HG03565 (cell line): Measurements from ENCODE around the gene CAMK4.
"Not testable (repeated sequence)": the region's sequence is repeated elsewhere in the genome, so short reads cannot be mapped to it uniquely, and the experiment has no call there.

Source experiments
- ATAC-seq: cut with Tn5 transposase; IDR thresholded peaks from one replicate; pipeline ENCODE4 v1.9.1; 2021; ENCODE audit warnings: mild to moderate bottlenecking, moderate library complexity; ENCODE audit not compliant: unreplicated experiment

Gene CAMK4

GRCh38 chr5:111308951-111309350 lies 84.8 kb downstream of the CAMK4 start:
- no peak for ATAC-seq

- ATAC-seq: no peak
These were observed 85.2 kb downstream of the CAMK4 start for GRCh38 chr5:111309384-111309783.

DNA sequence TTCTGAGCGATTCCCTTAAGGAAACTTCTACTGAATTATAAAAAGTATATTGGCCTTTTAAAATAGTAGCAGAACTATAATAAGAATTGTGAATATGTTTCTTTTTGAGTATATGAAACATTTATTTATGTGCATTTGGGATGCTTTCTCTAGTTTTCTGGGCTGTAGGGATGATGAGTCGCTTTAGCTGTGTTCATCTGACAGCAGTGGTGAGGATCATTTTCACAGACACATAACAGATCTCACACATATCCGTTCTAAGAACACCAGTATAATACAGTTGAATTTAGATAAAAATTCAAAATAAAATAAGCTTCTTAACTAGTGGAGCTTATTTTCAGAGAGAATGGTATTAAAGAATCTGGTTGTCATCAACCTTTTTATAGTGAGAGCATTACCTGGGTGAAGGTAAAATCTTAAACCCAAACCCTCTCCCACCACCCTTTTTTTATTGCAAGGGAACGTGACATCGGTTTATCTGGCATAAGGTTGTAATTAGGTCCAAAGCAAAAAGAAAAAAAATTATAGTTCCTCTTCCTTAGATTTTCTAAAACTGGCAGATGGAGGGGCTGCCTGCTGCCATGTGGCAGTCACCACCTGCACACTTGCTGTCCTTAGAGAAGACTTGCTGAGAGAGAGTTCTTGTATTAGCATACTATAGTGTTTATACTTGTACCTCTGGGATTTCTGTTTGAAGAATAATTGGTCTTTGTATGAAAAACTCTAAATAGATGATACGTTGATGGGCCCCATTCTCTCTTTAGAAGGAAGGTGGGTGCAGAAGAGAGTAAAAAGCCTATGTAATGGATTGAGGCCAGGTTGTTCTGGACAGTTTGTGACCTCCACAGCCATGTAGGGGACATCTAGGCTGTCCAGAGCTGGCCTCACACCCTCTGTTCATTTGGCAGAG lies 86.8 kb downstream of the CAMK4 start:
- no peak for ATAC-seq

GRCh38 chr5:111311666-111312065 lies 87.5 kb downstream of the CAMK4 start:
- no peak for ATAC-seq

- ATAC-seq: peak; percentile 76
These were observed 89.0 kb downstream of the CAMK4 start for GRCh38 chr5:111313017-111313724.

DNA sequence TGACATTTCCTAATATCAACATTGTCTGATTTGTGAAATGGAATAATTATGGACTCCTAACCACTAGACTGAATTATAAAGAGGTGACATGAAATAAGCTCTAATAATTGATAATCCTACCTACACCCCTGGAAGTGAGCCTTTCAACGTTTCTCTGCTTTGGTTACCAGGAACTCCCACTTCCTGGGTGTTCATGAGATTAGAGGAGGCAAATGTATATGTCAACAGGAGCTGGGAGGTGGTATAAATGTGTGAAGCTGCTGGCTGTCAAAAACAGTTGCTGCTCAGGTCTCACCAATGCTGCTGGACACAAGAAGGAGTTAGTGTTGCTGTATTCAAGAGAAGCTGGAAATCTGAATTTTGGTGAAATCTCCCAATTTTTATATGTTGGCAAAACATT lies 96.8 kb downstream of the CAMK4 start:
- no peak for ATAC-seq

GRCh38 chr5:111321376-111321775 lies 97.2 kb downstream of the CAMK4 start:
- ATAC-seq: no peak

DNA sequence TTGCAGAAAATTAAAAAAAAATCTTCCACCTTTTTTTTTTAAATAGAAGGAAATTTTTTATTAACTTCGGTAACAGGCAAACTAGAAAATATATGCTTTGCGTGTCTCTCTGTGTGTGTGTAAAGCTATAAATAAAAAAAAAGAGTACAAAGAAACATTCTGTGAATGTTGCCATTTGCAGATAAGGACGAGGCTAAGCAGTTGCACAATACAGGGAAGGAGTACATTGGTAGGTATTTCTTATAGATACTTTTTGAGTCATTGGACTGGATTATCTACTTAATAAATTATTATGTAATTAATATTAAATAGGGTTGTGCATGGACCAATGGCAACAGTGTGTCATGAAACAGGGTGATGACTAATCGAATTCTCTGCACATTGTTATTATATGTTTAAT lies 102.4 kb downstream of the CAMK4 start:
- no peak for ATAC-seq

GRCh38 chr5:111337133-111337532 lies 112.9 kb downstream of the CAMK4 start:
- ATAC-seq: no peak

- ATAC-seq: peak; percentile 65
These were observed 113.5 kb downstream of the CAMK4 start for GRCh38 chr5:111337688-111338087.

GRCh38 chr5:111345731-111346130 lies 121.5 kb downstream of the CAMK4 start:
- ATAC-seq: no peak

GRCh38 chr5:111347021-111347420 lies 122.8 kb downstream of the CAMK4 start:
- no peak for ATAC-seq

DNA sequence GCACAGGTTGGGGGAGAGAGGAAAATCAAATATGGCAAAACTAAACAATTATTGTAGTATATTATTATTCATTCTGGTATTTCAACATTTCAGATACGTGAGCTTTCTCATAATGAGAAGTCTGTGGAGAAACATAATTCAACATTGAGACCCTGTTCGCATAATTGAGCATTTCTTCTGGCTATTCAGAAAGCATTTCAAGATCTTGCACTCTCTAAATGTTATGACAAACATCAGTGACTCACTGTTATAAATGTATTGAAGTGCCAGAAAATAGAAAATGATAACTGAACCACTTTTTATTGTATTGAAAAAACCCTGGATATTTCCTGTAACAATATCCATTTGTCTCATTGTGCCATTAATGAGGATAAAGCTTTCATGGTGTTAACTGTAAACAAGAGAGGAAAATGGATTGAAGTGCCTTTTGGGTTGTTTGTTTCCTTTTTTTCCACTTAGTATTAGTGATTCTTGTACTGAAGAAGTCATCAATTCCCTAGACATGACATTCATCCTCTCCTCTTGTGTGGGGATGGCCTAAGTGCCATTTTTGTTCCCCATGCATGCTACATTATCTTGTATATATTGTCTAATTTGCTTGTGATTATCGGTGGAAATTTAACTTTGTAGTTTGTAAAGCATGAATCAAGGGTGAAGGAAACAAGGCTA lies 124.6 kb downstream of the CAMK4 start:
- no peak for ATAC-seq

- ATAC-seq: no peak
These were observed 125.2 kb downstream of the CAMK4 start for GRCh38 chr5:111349429-111349828.

DNA sequence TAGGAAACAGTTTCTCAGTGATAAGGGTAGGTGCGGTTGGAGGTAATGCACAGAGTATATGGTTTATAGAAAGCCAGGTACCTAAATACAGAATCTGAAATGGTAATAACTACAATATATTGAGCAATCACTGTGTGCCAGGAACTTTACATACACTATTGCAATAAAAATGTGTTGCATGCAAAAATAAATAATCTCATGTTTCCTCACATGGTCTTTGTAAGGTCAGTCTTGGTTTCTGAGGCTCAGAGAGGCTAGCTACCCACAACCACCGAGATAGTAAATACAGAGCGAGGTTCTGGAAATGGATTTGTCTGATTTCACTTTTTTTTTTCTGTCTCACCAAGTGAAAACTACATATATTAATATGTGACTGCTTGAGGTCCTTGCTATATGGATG lies 128.9 kb downstream of the CAMK4 start:
- no peak for ATAC-seq

- ATAC-seq: not testable (repeated sequence)
These were observed 134.5 kb downstream of the CAMK4 start for GRCh38 chr5:111358726-111359125.

- ATAC-seq: no peak
These were observed 136.0 kb downstream of the CAMK4 start for GRCh38 chr5:111360173-111360572.

GRCh38 chr5:111364992-111365391 lies 140.8 kb downstream of the CAMK4 start:
- ATAC-seq: no peak

- no peak for ATAC-seq
These were observed 142.2 kb downstream of the CAMK4 start for GRCh38 chr5:111366388-111366787.

DNA sequence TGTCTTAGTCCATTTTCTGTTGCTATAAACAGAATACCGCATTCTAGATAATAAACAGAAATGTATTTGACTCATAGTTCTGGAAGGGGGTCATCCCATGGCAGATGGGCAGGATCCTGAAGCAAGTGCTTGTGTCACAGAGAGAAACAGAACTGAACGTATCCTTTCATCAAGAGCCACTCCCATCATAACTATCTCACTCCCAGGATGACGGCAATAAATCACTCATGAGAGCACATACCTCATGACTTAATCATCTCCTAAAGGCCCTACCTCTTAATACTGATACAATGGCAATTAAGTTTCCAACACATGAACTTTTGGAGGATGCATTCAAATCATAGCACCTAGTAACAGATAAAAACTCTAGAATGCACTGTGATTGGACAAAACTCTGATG lies 142.9 kb downstream of the CAMK4 start:
- ATAC-seq: no peak

GRCh38 chr5:111372799-111373198 lies 148.6 kb downstream of the CAMK4 start:
- no peak for ATAC-seq

GRCh38 chr5:111374380-111374779 lies 150.2 kb downstream of the CAMK4 start:
- no peak for ATAC-seq
